SK-N-SH (cell line): Measurements from ENCODE around the gene CHI3L2. TPM values are rescaled to one million over a fixed set of nuclear protein-coding genes. Genes with fewer than 3 reads are reported as not detected.
"Not testable (repeated sequence)": the region's sequence is repeated elsewhere in the genome, so short reads cannot be mapped to it uniquely, and the experiment has no call there.

ENCODE experiments used
- CTCF ChIA-PET: fragments of 300-600, 350-600 bp; formaldehyde crosslinking; extraction: SDS; loops from one replicate; lab custom pipeline; 2021; lab: Yijun Ruan, JAX
- POLR2A ChIA-PET: fragments of 350-600 bp; sonication (Branson Sonifier 250); formaldehyde crosslinking; extraction: SDS; loops from one replicate; lab custom pipeline; 2020; ENCODE audit warnings: antibody characterized with exemption, inconsistent platforms; lab: Yijun Ruan, JAX
- DNase-seq: peaks from one replicate; pipeline ENCODE4 v3.0.0; 2012
- H2AFZ ChIP-seq: fragments of 200-600 bp; sonication (generic); 2 replicates; pipeline ENCODE4 v1.8.1; 2016; ENCODE audit warnings: antibody characterized with exemption, mild to moderate bottlenecking, low read depth
- H3F3A ChIP-seq: fragments of 200-600 bp; sonication (generic); replicated peaks from 2 replicates; pipeline ENCODE3; 2016; ENCODE audit warnings: antibody characterized with exemption, mild to moderate bottlenecking; ENCODE audit not compliant: insufficient read depth
- H3K27ac ChIP-seq, 2 experiments: fragments of 200-500 bp in 1 of 2; fragments of 200-600 bp in 1 of 2; sonication (Bioruptor generic) in 1 of 2; sonication (generic), shearing (Covaris generic) in 1 of 2; 2 replicates each; pipeline versions ENCODE4 v1.5.1 to v1.6.1; 2014 to 2016; ENCODE audit warnings: low read depth in 2 of 2, inconsistent platforms in 1 of 2, low read length in 1 of 2, mild to moderate bottlenecking in 1 of 2, mixed read lengths in 1 of 2
- H3K27me3 ChIP-seq: fragments of 200-600 bp; sonication (generic), shearing (Covaris generic); 2 replicates; pipeline ENCODE4 v1.6.1; 2016; ENCODE audit warnings: mixed run types; ENCODE audit not compliant: insufficient read depth
- H3K36me3 ChIP-seq, 2 experiments: fragments of 200-500 bp in 1 of 2; fragments of 200-600 bp in 1 of 2; sonication (Bioruptor generic) in 1 of 2; sonication (generic) in 1 of 2; replicated peaks in 1 of 2; 2 replicates each; pipeline versions ENCODE3 to v1.5.1; 2014 to 2016; ENCODE audit warnings: low read length in 1 of 2, mild to moderate bottlenecking in 1 of 2; ENCODE audit not compliant: insufficient read depth in 2 of 2, control insufficient read depth in 1 of 2
- H3K4me1 ChIP-seq, 2 experiments: fragments of 200-500 bp in 1 of 2; fragments of 200-600 bp in 1 of 2; sonication (Bioruptor generic) in 1 of 2; sonication (generic), shearing (Covaris generic) in 1 of 2; 2 replicates each; pipeline versions ENCODE4 v1.5.1 to v1.6.1; 2014 to 2016; ENCODE audit warnings: low read depth in 1 of 2, low read length in 1 of 2, mixed run types in 1 of 2; ENCODE audit not compliant: insufficient read depth in 2 of 2, control insufficient read depth in 1 of 2
- H3K4me2 ChIP-seq: fragments of 200-600 bp; sonication (generic), shearing (Covaris generic); 2 replicates; pipeline ENCODE4 v1.6.1; 2017; ENCODE audit warnings: mixed run types
- H3K4me3 ChIP-seq, 2 experiments: fragments of 200-500 bp in 1 of 2; fragments of 200-600 bp in 1 of 2; sonication (Bioruptor generic) in 1 of 2; sonication (generic), shearing (Covaris generic) in 1 of 2; 2 replicates each; pipeline versions ENCODE4 v1.5.1 to v1.8.1; 2014 to 2016; ENCODE audit warnings: low read depth in 2 of 2, inconsistent platforms in 1 of 2, low read length in 1 of 2, mild to moderate bottlenecking in 1 of 2, mixed read lengths in 1 of 2, moderate library complexity in 1 of 2
- H3K79me2 ChIP-seq: fragments of 200-600 bp; sonication (generic); 2 replicates; pipeline ENCODE4 v1.8.1; 2017; ENCODE audit warnings: mild to moderate bottlenecking; ENCODE audit not compliant: insufficient read depth
- H3K9ac ChIP-seq: fragments of 200-600 bp; sonication (generic); 2 replicates; pipeline ENCODE4 v1.6.1; 2017; ENCODE audit warnings: mixed run types
- H3K9me2 ChIP-seq: fragments of 200-600 bp; sonication (generic); 2 replicates; pipeline ENCODE4 v1.6.1; 2017; ENCODE audit warnings: mixed run types
- H3K9me3 ChIP-seq: fragments of 200-600 bp; sonication (generic); 2 replicates; pipeline ENCODE4 v1.6.1; 2017; ENCODE audit warnings: mixed run types, mild to moderate bottlenecking, moderate library complexity
- H4K20me1 ChIP-seq: fragments of 200-600 bp; sonication (generic); 2 replicates; pipeline ENCODE4 v1.6.1; 2017; ENCODE audit warnings: mild to moderate bottlenecking, mixed run types; ENCODE audit not compliant: insufficient read depth
- EP300 ChIP-seq, 2 experiments: IDR thresholded peaks; 2 replicates each; pipeline versions ENCODE4 v1.4.0 to v1.6.1; 2012; ENCODE audit warnings: borderline replicate concordance in 1 of 2, low read depth in 1 of 2, low read length in 1 of 2
- FOXJ3 ChIP-seq: sonication (generic); formaldehyde crosslinking; IDR thresholded peaks from 2 replicates; pipeline ENCODE4 v1.5.1; 2020; ENCODE audit warnings: mild to moderate bottlenecking, missing genetic modification reagents
- GABPA ChIP-seq: IDR thresholded peaks from 2 replicates; pipeline ENCODE4 v1.4.0; 2012; ENCODE audit warnings: low read depth, mild to moderate bottlenecking
- MEF2A ChIP-seq: IDR thresholded peaks from 2 replicates; pipeline ENCODE4 v1.4.0; 2012; ENCODE audit warnings: low read depth, borderline replicate concordance
- NFIC ChIP-seq: IDR thresholded peaks from 2 replicates; pipeline ENCODE4 v1.4.0; 2012; ENCODE audit warnings: borderline replicate concordance
- POLR2AphosphoS5 ChIP-seq: IDR thresholded peaks from 2 replicates; pipeline ENCODE4 v1.6.1; 2012; ENCODE audit warnings: low read depth, low read length
- RXRA ChIP-seq: IDR thresholded peaks from 2 replicates; pipeline ENCODE4 v1.4.0; 2012; ENCODE audit warnings: low read depth, mild to moderate bottlenecking, borderline replicate concordance
- TEAD4 ChIP-seq: IDR thresholded peaks from 2 replicates; pipeline ENCODE4 v1.4.0; 2012; ENCODE audit warnings: mild to moderate bottlenecking, borderline replicate concordance; ENCODE audit not compliant: insufficient read depth
- WGBS: methylation state at CpG from one replicate; pipeline ENCODE4 v1.1.6; 2017; ENCODE audit warnings: low lambda C conversion rate; 5-methylcytosine and 5-hydroxymethylcytosine counted together
- polyA plus RNA-seq, 3 experiments: library from polyadenylated mRNA; depleted of rRNA; stranded (reverse); fragments of >200 nt; gene quantifications; 2 replicates each; pipeline ENCODE4 v1.2.3, GENCODE V29; 2012
- TF ChIP-seq, protein P1 (sequence below): IDR thresholded peaks from 2 replicates; pipeline ENCODE4; 2012
- TF ChIP-seq, protein P2 (sequence below): IDR thresholded peaks from 2 replicates; pipeline ENCODE4 v1.4.0; 2012; ENCODE audit warnings: low read depth

The CHI3L2 gene
- polyA plus RNA-seq, 1 of the 3 experiments (the other 2 are of a cell fraction), result 0.92 TPM

DNA sequence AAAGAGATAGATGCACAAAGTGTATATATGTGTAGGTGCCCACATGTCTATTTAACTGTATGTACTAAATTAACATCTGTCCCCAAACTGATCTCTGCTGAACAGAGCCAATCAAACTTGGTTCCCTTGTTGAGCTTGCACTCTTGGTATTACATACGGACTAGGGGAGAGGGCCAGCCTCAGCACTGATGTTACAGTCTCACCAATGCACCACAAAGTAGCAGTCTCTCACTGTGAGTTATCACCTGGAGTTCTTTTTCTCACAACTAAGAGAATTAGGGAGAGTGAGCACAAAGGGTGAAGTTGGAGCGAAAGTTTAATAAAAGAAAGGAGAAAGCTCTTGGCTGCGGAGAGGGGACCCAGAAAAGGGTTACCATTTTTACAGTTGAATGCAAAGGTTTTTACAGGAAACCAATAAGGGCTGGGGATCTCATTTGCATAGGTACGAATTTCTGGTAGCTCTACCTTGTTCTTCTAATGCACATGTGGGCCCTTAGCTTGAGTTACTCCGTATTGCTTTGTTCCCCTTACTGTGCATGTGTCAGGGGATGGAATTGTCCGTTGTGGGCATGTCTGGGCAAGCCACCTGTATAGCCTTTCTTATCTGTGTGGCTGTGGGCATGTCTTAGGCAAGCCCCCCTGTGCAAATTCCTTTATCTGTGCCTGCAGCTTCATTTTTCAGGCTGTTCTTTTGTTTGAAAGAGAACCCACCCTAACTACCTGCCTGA lies 13.3 kb upstream of the CHI3L2 start:
- no peak overlapping the region; the same call in 1 of the 2 replicates for H2AFZ ChIP-seq
- CTCF ChIA-PET, result interaction anchor here (1.3 to 10.2 kb wide), 4 partner anchors 9 to 189 kb away, joined by 3 to 161 read pairs (median 6); no protein-coding TSS in a partner anchor
- no peak overlapping the region for H3K9ac ChIP-seq
- TF ChIP-seq GABPA (no peak), NFIC (no peak), FOXJ3 (CRISPR knock-in tag) (no peak), EP300 (IDR thresholded peaks at IDR 0.05; ENCODE audit: borderline replicate concordance in 1 of 2, low read depth in 1 of 2, low read length in 1 of 2) (no peak), MEF2A (no peak), TEAD4 (no peak), RXRA (no peak)
- H3K9me3 ChIP-seq, result no peaks in the 10 kb centered on the region
- no peaks in the 10 kb centered on the region for H3K9me2 ChIP-seq
- H3K36me3 ChIP-seq, result no peaks in the 10 kb centered on the region
- no peaks in the 10 kb centered on the region for H3F3A ChIP-seq
- H3K27me3 ChIP-seq, result no peaks in the 10 kb centered on the region
- no peak overlapping the region for H3K4me3 ChIP-seq
- no peak overlapping the region; a peak in 1 of 4 replicates for H3K27ac ChIP-seq
- no peaks in the 10 kb centered on the region for H3K4me1 ChIP-seq
- H3K4me2 ChIP-seq, result no peak overlapping the region
- H4K20me1 ChIP-seq, result no peaks in the 10 kb centered on the region
- 74% methylated on average over 6 of the region's 6 CpGs for WGBS
- no peak for DNase-seq
- H3K79me2 ChIP-seq, result no peaks in the 10 kb centered on the region
- POLR2A ChIA-PET, result no interaction called here

DNA sequence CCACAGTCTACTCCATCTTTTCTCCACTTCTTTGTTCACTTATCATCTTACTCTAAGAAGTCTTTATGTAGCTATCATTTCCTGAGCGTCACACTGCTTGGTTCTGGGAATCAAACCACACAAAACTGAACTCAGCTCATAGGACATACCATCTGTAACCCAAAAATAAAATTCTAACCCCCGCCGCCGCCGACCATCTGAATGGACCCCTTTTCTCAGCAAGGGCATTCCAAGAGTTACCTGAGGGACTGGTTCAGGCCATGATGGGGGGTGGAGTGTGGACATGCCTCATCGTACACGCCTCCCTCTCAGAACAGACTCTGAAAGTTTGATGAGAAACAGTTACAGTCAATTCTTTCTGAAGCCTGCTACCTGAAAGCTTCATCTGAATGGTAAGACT lies 12.6 kb upstream of the CHI3L2 start:
- WGBS, result 85% methylated on average over 7 of the region's 7 CpGs
- H3K79me2 ChIP-seq, result no peaks in the 10 kb centered on the region
- no peaks in the 10 kb centered on the region for H4K20me1 ChIP-seq
- no peaks in the 10 kb centered on the region for H3F3A ChIP-seq
- no peak overlapping the region for H3K9ac ChIP-seq
- H3K36me3 ChIP-seq, result no peaks in the 10 kb centered on the region
- no peak overlapping the region for H3K4me2 ChIP-seq
- H3K4me1 ChIP-seq, result no peaks in the 10 kb centered on the region
- no peak for DNase-seq
- no peak overlapping the region for H3K4me3 ChIP-seq
- no peaks in the 10 kb centered on the region for H3K9me2 ChIP-seq
- POLR2A ChIA-PET, result no interaction called here
- H3K27ac ChIP-seq, result no peak overlapping the region
- no peaks in the 10 kb centered on the region for H3K27me3 ChIP-seq
- CTCF ChIA-PET, result interaction anchor here (1.3 to 10.2 kb wide), 4 partner anchors 8 to 188 kb away, joined by 3 to 161 read pairs (median 6); no protein-coding TSS in a partner anchor
- TF ChIP-seq, protein P1, sequence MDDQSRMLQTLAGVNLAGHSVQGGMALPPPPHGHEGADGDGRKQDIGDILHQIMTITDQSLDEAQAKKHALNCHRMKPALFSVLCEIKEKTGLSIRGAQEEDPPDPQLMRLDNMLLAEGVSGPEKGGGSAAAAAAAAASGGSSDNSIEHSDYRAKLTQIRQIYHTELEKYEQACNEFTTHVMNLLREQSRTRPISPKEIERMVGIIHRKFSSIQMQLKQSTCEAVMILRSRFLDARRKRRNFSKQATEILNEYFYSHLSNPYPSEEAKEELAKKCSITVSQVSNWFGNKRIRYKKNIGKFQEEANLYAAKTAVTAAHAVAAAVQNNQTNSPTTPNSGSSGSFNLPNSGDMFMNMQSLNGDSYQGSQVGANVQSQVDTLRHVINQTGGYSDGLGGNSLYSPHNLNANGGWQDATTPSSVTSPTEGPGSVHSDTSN, result no peak
- TF ChIP-seq, protein P2, sequence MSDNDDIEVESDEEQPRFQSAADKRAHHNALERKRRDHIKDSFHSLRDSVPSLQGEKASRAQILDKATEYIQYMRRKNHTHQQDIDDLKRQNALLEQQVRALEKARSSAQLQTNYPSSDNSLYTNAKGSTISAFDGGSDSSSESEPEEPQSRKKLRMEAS, result no peak
- no peak for TF ChIP-seq POLR2AphosphoS5
- H3K9me3 ChIP-seq, result no peaks in the 10 kb centered on the region
- H2AFZ ChIP-seq, result no peak overlapping the region

DNA sequence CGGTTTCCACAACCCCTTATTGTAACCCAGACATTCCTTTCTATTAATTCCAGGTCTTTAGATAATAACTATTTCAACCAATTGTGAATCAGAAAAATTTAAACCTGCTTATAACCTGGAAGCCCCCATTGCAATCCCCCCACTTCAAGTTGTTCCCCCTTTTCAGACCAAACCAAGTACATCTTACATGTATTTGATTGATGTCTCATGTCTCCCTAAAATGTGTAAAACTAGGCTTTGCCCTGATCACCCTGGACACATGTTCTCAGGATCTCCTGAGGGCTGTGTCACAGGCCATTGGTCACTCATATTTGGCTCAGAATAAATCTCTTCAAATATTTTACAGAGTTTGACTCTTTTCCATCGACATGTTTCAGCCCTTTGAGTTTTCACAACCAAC lies 12.2 kb upstream of the CHI3L2 start:
- H2AFZ ChIP-seq, H3F3A ChIP-seq, H3K9me2 ChIP-seq, H3K4me3 ChIP-seq, H3K27me3 ChIP-seq, DNase-seq, H3K9me3 ChIP-seq, H3K79me2 ChIP-seq, H3K36me3 ChIP-seq, H3K4me1 ChIP-seq, H3K27ac ChIP-seq, H3K9ac ChIP-seq, H4K20me1 ChIP-seq, POLR2A ChIA-PET, H3K4me2 ChIP-seq: not testable (repeated sequence)
- WGBS, result 63% methylated on average over 2 of the region's 2 CpGs
- CTCF ChIA-PET, result interaction anchor here (0.7 to 10.2 kb wide), 4 partner anchors 8 to 379 kb away, joined by 3 to 161 read pairs (median 6); no protein-coding TSS in a partner anchor
